ENCODE results near the gene CSAG1.
"Not testable (repeated sequence)": the region's sequence is repeated elsewhere in the genome, so short reads cannot be mapped to it uniquely, and the experiment has no call there.

Gene CSAG1

GRCh38 chrX:152733261-152733975, at the start of gene CSAG1, which contains the start of gene MAGEA12:
Gene CSAG1 (minus strand): TSS chrX:152733721. CDS start chrX:152732460, 1,261 bp downstream.
Gene MAGEA12 (plus strand): TSS chrX:152733757. CDS start chrX:152736162, 2,405 bp downstream.
- DNase-seq = no peak

GRCh38 chrX:152769549-152770289, 36.2 kb upstream of the CSAG1 start, which contains the start of gene MAGEA6:
Gene MAGEA6 (minus strand): TSS chrX:152769689. CDS start chrX:152767650, 2,039 bp downstream.
- DNase-seq = not testable (repeated sequence)

- not testable (repeated sequence) for DNase-seq
Observed at GRCh38 chrX:152766562-152766961, 33.0 kb upstream of the CSAG1 start.

- DNase-seq = not testable (repeated sequence)
Observed at GRCh38 chrX:152761582-152761981, 28.1 kb upstream of the CSAG1 start.

- DNase-seq = not testable (repeated sequence)
Observed at GRCh38 chrX:152759544-152759943, 26.0 kb upstream of the CSAG1 start.

GRCh38 chrX:152758918-152759317, 25.4 kb upstream of the CSAG1 start, which contains the start of gene CSAG3:
Gene CSAG3 (plus strand): TSS chrX:152759218.
- not testable (repeated sequence) for DNase-seq

GRCh38 chrX:152754871-152755270, 21.4 kb upstream of the CSAG1 start:
- not testable (repeated sequence) for DNase-seq

- not testable (repeated sequence) for DNase-seq
Observed at GRCh38 chrX:152753686-152754650, 20.4 kb upstream of the CSAG1 start, which contains the start of gene MAGEA2. Gene MAGEA2 (minus strand): TSS chrX:152753842. CDS start chrX:152751363, 2,479 bp downstream.

- DNase-seq = no peak
Observed at GRCh38 chrX:152738560-152738959, 5.0 kb upstream of the CSAG1 start.

GRCh38 chrX:152736528-152736927, 3.0 kb upstream of the CSAG1 start:
- DNase-seq = not testable (repeated sequence)

GRCh38 chrX:152735860-152736511, 2.5 kb upstream of the CSAG1 start:
- DNase-seq = no peak

- DNase-seq = no peak
Observed at GRCh38 chrX:152735101-152735500, 1.6 kb upstream of the CSAG1 start.

GRCh38 chrX:152734143-152734858, 780 bp upstream of the CSAG1 start:
- not testable (repeated sequence) for DNase-seq

- DNase-seq = no peak
Observed at GRCh38 chrX:152725409-152725808, 8.1 kb downstream of the CSAG1 start.

- DNase-seq = not testable (repeated sequence)
Observed at GRCh38 chrX:152713815-152714787, 19.4 kb downstream of the CSAG1 start, which contains the start of gene MAGEA2B. Gene MAGEA2B (plus strand): TSS chrX:152714628. CDS start chrX:152717107, 2,479 bp downstream.

- DNase-seq = not testable (repeated sequence)
Observed at GRCh38 chrX:152713195-152713594, 20.3 kb downstream of the CSAG1 start.

GRCh38 chrX:152709173-152709572, 24.3 kb downstream of the CSAG1 start, which contains the start of gene CSAG2:
Gene CSAG2 (minus strand): TSS chrX:152709273. CDS start chrX:152709112, 161 bp downstream.
- DNase-seq = not testable (repeated sequence)

- not testable (repeated sequence) for DNase-seq
Observed at GRCh38 chrX:152706500-152706899, 27.0 kb downstream of the CSAG1 start.

GRCh38 chrX:152700390-152700789, 33.1 kb downstream of the CSAG1 start:
- not testable (repeated sequence) for DNase-seq

Measured in HCEC 1CT (cell line).